Measurements from ENCODE around the gene SPRED1.
"Not testable (repeated sequence)": the region's sequence is repeated elsewhere in the genome, so short reads cannot be mapped to it uniquely, and the experiment has no call there.

The SPRED1 gene

DNA sequence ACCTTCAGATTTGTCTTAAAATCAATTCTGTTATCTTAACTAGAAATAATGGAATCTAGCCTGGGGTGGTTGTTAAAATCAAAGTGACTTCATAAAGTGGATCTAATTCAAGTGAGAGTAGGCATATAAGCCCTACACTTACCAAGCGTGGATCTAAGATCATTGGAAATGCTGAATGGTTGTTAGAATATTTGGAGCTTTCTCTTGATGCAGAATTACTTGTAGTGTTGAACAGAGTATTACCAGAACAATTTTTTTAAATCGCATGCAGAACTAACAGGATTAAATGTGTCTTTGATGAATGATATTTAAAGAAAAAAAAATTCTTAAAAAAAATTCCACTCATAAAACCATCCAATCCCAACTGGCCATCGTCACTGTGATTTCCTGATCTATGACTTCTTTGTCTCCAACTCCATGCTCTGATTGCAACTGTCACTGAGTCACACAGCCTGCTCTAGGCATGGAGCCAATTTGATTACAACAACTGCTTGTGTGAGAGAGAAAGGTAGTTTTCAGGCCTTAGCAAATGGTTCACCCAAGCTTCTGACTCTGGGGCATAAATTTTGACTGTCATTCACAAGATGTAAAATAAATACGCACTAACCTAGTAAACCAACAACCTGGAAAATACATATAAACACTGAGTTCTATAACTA, 25.9 kb upstream of the SPRED1 start:
- Histone ChIP-seq H3K4me1 (peaks cover 11% of the 10 kb centered on the region), H3K4me3 (ENCODE audit: low read depth, low read length) (no peak overlapping the region), H3K36me3 (no peaks in the 10 kb centered on the region), H3K27me3 (no peaks in the 10 kb centered on the region), H3K9me3 (no peaks in the 10 kb centered on the region)
- TF ChIP-seq, protein P1, sequence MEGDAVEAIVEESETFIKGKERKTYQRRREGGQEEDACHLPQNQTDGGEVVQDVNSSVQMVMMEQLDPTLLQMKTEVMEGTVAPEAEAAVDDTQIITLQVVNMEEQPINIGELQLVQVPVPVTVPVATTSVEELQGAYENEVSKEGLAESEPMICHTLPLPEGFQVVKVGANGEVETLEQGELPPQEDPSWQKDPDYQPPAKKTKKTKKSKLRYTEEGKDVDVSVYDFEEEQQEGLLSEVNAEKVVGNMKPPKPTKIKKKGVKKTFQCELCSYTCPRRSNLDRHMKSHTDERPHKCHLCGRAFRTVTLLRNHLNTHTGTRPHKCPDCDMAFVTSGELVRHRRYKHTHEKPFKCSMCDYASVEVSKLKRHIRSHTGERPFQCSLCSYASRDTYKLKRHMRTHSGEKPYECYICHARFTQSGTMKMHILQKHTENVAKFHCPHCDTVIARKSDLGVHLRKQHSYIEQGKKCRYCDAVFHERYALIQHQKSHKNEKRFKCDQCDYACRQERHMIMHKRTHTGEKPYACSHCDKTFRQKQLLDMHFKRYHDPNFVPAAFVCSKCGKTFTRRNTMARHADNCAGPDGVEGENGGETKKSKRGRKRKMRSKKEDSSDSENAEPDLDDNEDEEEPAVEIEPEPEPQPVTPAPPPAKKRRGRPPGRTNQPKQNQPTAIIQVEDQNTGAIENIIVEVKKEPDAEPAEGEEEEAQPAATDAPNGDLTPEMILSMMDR (IDR thresholded peaks at IDR 0.05; ENCODE audit: low read depth, low read length): no peak
- peak; percentile 62 for DNase-seq

DNA sequence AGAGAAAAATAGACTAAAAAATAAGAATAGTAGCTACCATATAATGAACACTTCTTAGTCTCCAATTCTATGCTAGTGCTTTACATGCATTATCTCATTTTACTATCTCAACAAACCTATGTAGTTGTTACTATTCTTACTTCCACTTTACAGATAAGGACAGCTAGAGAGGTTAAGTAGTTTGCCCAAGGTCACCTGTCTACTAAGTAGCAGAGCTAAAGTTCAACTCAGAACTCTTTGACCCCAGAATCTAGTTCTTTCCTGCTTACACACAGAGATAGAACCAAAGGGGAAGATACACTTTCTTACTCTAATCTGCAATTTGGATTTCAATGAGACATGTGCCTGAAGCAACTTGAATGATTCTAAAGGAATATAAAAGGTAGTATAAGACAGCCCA, 24.7 kb upstream of the SPRED1 start:
- H3K4me1 ChIP-seq: peaks cover 11% of the 10 kb centered on the region
- no peaks in the 10 kb centered on the region for H3K36me3 ChIP-seq
- H3K9me3 ChIP-seq: no peaks in the 10 kb centered on the region
- no peaks in the 10 kb centered on the region for H3K27me3 ChIP-seq
- DNase-seq: no peak
- H3K4me3 ChIP-seq (ENCODE audit: low read depth, low read length): no peak overlapping the region
- TF ChIP-seq, protein P1 (IDR thresholded peaks at IDR 0.05; ENCODE audit: low read depth, low read length): no peak

DNA sequence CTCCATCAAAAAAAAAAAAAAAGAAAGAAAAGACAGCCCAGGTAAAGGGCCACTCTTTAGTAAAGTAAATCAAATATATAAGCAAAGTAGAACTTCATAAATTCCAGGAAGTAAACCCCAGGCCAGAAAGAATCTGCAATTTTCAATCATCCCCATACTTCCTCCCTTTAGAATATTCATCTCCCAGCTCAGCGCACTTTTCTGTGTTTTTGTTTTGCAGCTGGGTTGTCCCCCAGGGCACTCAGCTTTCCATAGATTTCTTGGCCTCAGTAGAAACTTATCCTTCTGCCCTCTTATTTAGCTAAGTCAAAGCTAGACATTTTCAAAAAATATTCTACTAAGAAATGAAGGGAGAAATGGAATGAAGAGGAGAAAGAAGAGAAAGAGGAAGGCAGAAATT, 24.0 kb upstream of the SPRED1 start:
- Histone ChIP-seq H3K4me3 (ENCODE audit: low read depth, low read length) (no peak overlapping the region), H3K27me3 (no peaks in the 10 kb centered on the region), H3K4me1 (peaks cover 11% of the 10 kb centered on the region), H3K36me3 (no peaks in the 10 kb centered on the region), H3K9me3 (no peaks in the 10 kb centered on the region)
- no peak for DNase-seq
- TF ChIP-seq, protein P1 (IDR thresholded peaks at IDR 0.05; ENCODE audit: low read depth, low read length): no peak

DNA sequence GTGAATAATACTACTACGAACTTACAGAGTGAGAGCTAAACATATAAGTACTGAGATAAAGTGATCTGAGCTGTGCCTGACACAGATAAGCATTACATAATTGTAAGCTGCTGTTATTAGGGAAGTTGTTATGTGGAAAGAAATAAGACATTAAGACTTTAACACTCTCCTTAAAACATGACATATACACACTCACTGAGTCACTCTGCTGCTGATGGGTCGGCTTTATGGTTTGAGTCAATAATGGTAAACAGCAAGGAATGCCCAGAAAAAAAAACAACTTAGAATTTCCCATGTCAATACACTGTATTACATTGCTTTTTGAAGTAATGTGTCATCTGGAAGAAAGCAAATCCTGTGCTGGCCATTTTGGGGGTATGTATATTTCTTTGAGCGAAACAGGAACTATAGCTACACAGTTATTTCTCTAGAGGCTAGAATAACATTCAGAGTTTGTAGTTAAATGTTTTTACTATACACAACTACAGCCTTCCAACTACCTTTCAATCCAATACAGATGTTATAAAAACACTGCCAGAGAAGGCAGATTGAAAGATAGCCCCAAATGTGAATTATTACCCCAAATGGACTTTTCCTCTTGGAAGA, 22.8 kb upstream of the SPRED1 start:
- Histone ChIP-seq H3K9me3 (no peaks in the 10 kb centered on the region), H3K36me3 (no peaks in the 10 kb centered on the region), H3K4me1 (peaks cover 7% of the 10 kb centered on the region), H3K27me3 (no peaks in the 10 kb centered on the region), H3K4me3 (ENCODE audit: low read depth, low read length) (no peak overlapping the region)
- no peak for DNase-seq
- TF ChIP-seq, protein P1 (IDR thresholded peaks at IDR 0.05; ENCODE audit: low read depth, low read length): no peak

GRCh38 chr15:38231436-38231835, 21.2 kb upstream of the SPRED1 start:
- Histone ChIP-seq H3K36me3 (no peaks in the 10 kb centered on the region), H3K9me3 (no peaks in the 10 kb centered on the region), H3K4me3 (ENCODE audit: low read depth, low read length) (no peak overlapping the region), H3K27me3 (no peaks in the 10 kb centered on the region), H3K4me1 (peaks cover 6% of the 10 kb centered on the region)
- DNase-seq: no peak
- TF ChIP-seq, protein P1 (IDR thresholded peaks at IDR 0.05; ENCODE audit: low read depth, low read length): no peak

GRCh38 chr15:38237021-38237420, 15.6 kb upstream of the SPRED1 start:
- not testable (repeated sequence) for H3K9me3 ChIP-seq; H3K27me3 ChIP-seq; DNase-seq; H3K36me3 ChIP-seq; H3K4me3 ChIP-seq (ENCODE audit: low read depth, low read length); H3K4me1 ChIP-seq
